HCT116 (cell line): ENCODE results near the gene B4GALNT3. TPM values are rescaled to one million over a fixed set of nuclear protein-coding genes. Genes with fewer than 3 reads are reported as not detected.

Source experiments
- ATAC-seq: fragments of 200-7000 bp; cut with Tn5 transposase; 2 replicates; pipeline ENCODE4 v1.9.1; 2020; ENCODE audit warnings: mild to moderate bottlenecking, moderate library complexity
- BruUV-seq: library from RNA; stranded (reverse); fragments of 400-500 nt; replicated peaks from 2 replicates; lab custom pipeline; 2021; lab: Mats Ljungman, UMichigan
- CTCF ChIA-PET: fragments of 300-600 bp; sonication (Branson Sonifier 250); formaldehyde crosslinking; loops from one replicate; lab custom pipeline; 2021; ENCODE audit warnings: antibody characterized with exemption; lab: Charles Lee
- POLR2A ChIA-PET: fragments of 300-600, 350-600 bp; sonication (Branson Sonifier 250); formaldehyde crosslinking; loops from one replicate; lab custom pipeline; 2021; ENCODE audit warnings: antibody characterized with exemption; lab: Charles Lee
- RAD21 ChIA-PET, 2 experiments: fragments of 300-600 bp; sonication (Branson Sonifier 250); formaldehyde crosslinking; loops; one replicate each; lab custom pipeline; 2023; ENCODE audit warnings: low total read pairs in 2 of 2; ENCODE audit not compliant: uncharacterized antibody in 2 of 2, unreplicated experiment in 2 of 2, low non-redundant PET in 1 of 2; lab: Charles Lee
- DNase-seq: peaks from one replicate; pipeline ENCODE4 v3.0.0-alpha.2; 2010; ENCODE audit warnings: low read depth, low spot score
- H2AFZ ChIP-seq: fragments of 200-600 bp; shearing (Covaris generic), sonication (generic); 2 replicates; pipeline ENCODE4 v1.6.1; 2017; ENCODE audit warnings: low read depth, mixed run types, mixed read lengths, antibody characterized with exemption, low read length; ENCODE audit not compliant: poor library complexity, severe bottlenecking
- H3K27ac ChIP-seq: 2 replicates; pipeline ENCODE4 v1.5.1; 2012; ENCODE audit warnings: low read depth, low read length
- H3K27me3 ChIP-seq: fragments of 200-600 bp; sonication (generic); 2 replicates; pipeline ENCODE4 v1.6.1; 2016; ENCODE audit warnings: mixed run types, low read length, mixed read lengths; ENCODE audit not compliant: insufficient read depth
- H3K36me3 ChIP-seq, 2 experiments: fragments of 200-500 bp in 1 of 2; fragments of 200-600 bp in 1 of 2; sonication (Bioruptor generic) in 1 of 2; sonication (generic) in 1 of 2; 2 replicates each; pipeline versions ENCODE4 v1.5.1 to v1.6.1; 2014 to 2016; ENCODE audit warnings: low read length in 2 of 2, inconsistent platforms in 1 of 2, mixed read lengths in 1 of 2, mixed run types in 1 of 2; ENCODE audit not compliant: insufficient read depth in 2 of 2, control insufficient read depth in 1 of 2
- H3K4me1 ChIP-seq, 2 experiments: fragments of 200-600 bp in 1 of 2; sonication (generic) in 1 of 2; 2 replicates each; pipeline versions ENCODE4 v1.5.1 to v1.6.1; 2012 to 2017; ENCODE audit warnings: low read length in 2 of 2, inconsistent platforms in 1 of 2, mild to moderate bottlenecking in 1 of 2, mixed read lengths in 1 of 2, mixed run types in 1 of 2, moderate library complexity in 1 of 2; ENCODE audit not compliant: insufficient read depth in 2 of 2, control insufficient read depth in 1 of 2
- H3K4me2 ChIP-seq: fragments of 200-600 bp; sonication (generic); 2 replicates; pipeline ENCODE4 v1.6.1; 2017; ENCODE audit warnings: mixed run types, low read length, mixed read lengths
- H3K4me3 ChIP-seq, 2 experiments: fragments of 200-600 bp in 1 of 2; sonication (generic) in 1 of 2; replicated peaks in 1 of 2; 2 replicates each; pipeline ENCODE4 v1.5.1; 2011 to 2016; ENCODE audit warnings: low read length in 2 of 2, control low read depth in 1 of 2, low read depth in 1 of 2, mild to moderate bottlenecking in 1 of 2, mixed read lengths in 1 of 2, mixed run types in 1 of 2
- H3K79me2 ChIP-seq: fragments of 200-600 bp; sonication (generic); 2 replicates; pipeline ENCODE4 v1.6.1; 2017; ENCODE audit warnings: mild to moderate bottlenecking, mixed run types, low read length, moderate library complexity, mixed read lengths; ENCODE audit not compliant: insufficient read depth
- H3K9ac ChIP-seq: fragments of 200-600 bp; sonication (generic); 2 replicates; pipeline ENCODE4 v1.6.1; 2016; ENCODE audit warnings: low read length, mixed read lengths
- H3K9me2 ChIP-seq: fragments of 200-600 bp; sonication (generic), shearing (Covaris generic); 2 replicates; pipeline ENCODE4 v1.6.1; 2017; ENCODE audit warnings: mixed run types, mild to moderate bottlenecking, moderate library complexity; ENCODE audit not compliant: insufficient read depth
- H3K9me3 ChIP-seq, 2 experiments: fragments of 200-500 bp in 1 of 2; fragments of 200-600 bp in 1 of 2; sonication (Bioruptor generic) in 1 of 2; sonication (generic) in 1 of 2; 2 replicates each; pipeline ENCODE4 v1.6.1; 2014 to 2017; ENCODE audit warnings: low read length in 2 of 2, mixed read lengths in 2 of 2, inconsistent platforms in 1 of 2, low read depth in 1 of 2, mild to moderate bottlenecking in 1 of 2, mixed run types in 1 of 2, moderate library complexity in 1 of 2; ENCODE audit not compliant: control insufficient read depth in 1 of 2, insufficient read depth in 1 of 2
- H4K20me1 ChIP-seq: fragments of 200-600 bp; sonication (generic), shearing (Covaris generic); 2 replicates; pipeline ENCODE4 v1.6.1; 2017; ENCODE audit warnings: mixed run types, mild to moderate bottlenecking, moderate library complexity; ENCODE audit not compliant: insufficient read depth
- ATF3 ChIP-seq: IDR thresholded peaks from 2 replicates; pipeline ENCODE4 v1.6.1; 2012
- CBX3 ChIP-seq: IDR thresholded peaks from 2 replicates; pipeline ENCODE4 v1.6.1; 2012; ENCODE audit warnings: low read depth
- CTCF ChIP-seq, 3 experiments: fragments of 200-600 bp in 1 of 3; sonication (generic) in 1 of 3; IDR thresholded peaks in 2 of 3; conservative IDR thresholded peaks in 1 of 3; 2 replicates each; pipeline ENCODE4 v1.5.1; 2012 to 2017; ENCODE audit warnings: low read depth in 2 of 3, low read length in 2 of 3, antibody characterized with exemption in 1 of 3, borderline replicate concordance in 1 of 3, control low read depth in 1 of 3, mild to moderate bottlenecking in 1 of 3, mixed read lengths in 1 of 3, mixed run types in 1 of 3, moderate library complexity in 1 of 3; ENCODE audit not compliant: insufficient read depth in 1 of 3
- EGR1 ChIP-seq: IDR thresholded peaks from 2 replicates; pipeline ENCODE4 v1.6.1; 2012; ENCODE audit warnings: low read depth
- ELF1 ChIP-seq: IDR thresholded peaks from 2 replicates; pipeline ENCODE4 v1.6.1; 2012; ENCODE audit warnings: low read depth, borderline replicate concordance
- EZH2phosphoT487 ChIP-seq: fragments of 200-600 bp; IDR thresholded peaks from 2 replicates; pipeline ENCODE4 v1.6.1; 2018; ENCODE audit warnings: antibody characterized with exemption, borderline replicate concordance
- JUND ChIP-seq: IDR thresholded peaks from 2 replicates; pipeline ENCODE4 v1.6.1; 2012
- POLR2AphosphoS5 ChIP-seq: IDR thresholded peaks from 2 replicates; pipeline ENCODE4 v1.6.1; 2011; ENCODE audit warnings: mild to moderate bottlenecking, low read depth, low read length, moderate library complexity
- RAD21 ChIP-seq: IDR thresholded peaks from 2 replicates; pipeline ENCODE4 v1.6.1; 2012; ENCODE audit warnings: low read depth, mild to moderate bottlenecking
- SIN3A ChIP-seq: IDR thresholded peaks from 2 replicates; pipeline ENCODE4 v1.6.1; 2012; ENCODE audit warnings: low read depth
- SP1 ChIP-seq: IDR thresholded peaks from 2 replicates; pipeline ENCODE4 v1.6.1; 2012; ENCODE audit warnings: low read depth
- SRF ChIP-seq: IDR thresholded peaks from 2 replicates; pipeline ENCODE4 v1.6.1; 2012; ENCODE audit warnings: low read depth
- YY1 ChIP-seq: IDR thresholded peaks from 2 replicates; pipeline ENCODE4 v1.6.1; 2011; ENCODE audit warnings: low read length, low read depth, moderate library complexity, mild to moderate bottlenecking; ENCODE audit not compliant: insufficient replicate concordance; ENCODE audit errors: extremely low read depth
- ZFX ChIP-seq: fragments of 450-650 bp; IDR thresholded peaks from 2 replicates; pipeline ENCODE4 v1.6.1; 2017
- ZNF274 ChIP-seq: fragments of 200-500 bp; sonication (Bioruptor generic); IDR thresholded peaks from 2 replicates; pipeline ENCODE4 v1.6.1; 2014; ENCODE audit warnings: mild to moderate bottlenecking, low read depth, low read length, inconsistent platforms
- intact Hi-C: fragments of 100-400 bp; cut with micrococcal nuclease; formaldehyde crosslinking; loops from 2 replicates; pipeline ENCODE4 v1.10.0; 2022
- total RNA-seq: library from RNA; stranded (reverse); gene quantifications from one replicate; pipeline ENCODE4 v1.2.1, GENCODE V29; 2021; ENCODE audit not compliant: unreplicated experiment

B4GALNT3 gene
- total RNA-seq, 1 experiment from 2014 or later: 18.2 TPM

GRCh38 chr12:536751-537245, 77.1 kb downstream of the B4GALNT3 start:
- DNase-seq (no peak), ATAC-seq (no peak)
- ChIA-PET POLR2A (no interaction called here), CTCF (no interaction called here), RAD21 (no interaction called here)
- no peak overlapping the region for H3K27ac ChIP-seq
- no peaks in the 10 kb centered on the region for H4K20me1 ChIP-seq
- no peaks in the 10 kb centered on the region for H3K79me2 ChIP-seq
- H2AFZ ChIP-seq: no peak overlapping the region
- H3K4me3 ChIP-seq: no peak overlapping the region
- BruUV-seq: no TSS peak
- H3K9ac ChIP-seq: no peak overlapping the region
- H3K4me2 ChIP-seq: no peak overlapping the region
- H3K4me1 ChIP-seq: peaks cover 19 to 23% of the 10 kb centered on the region in 2 experiments
- no peaks in the 10 kb centered on the region for H3K27me3 ChIP-seq
- peaks cover 0 to 4% of the 10 kb centered on the region in 2 experiments; a peak in 2 of 4 replicates for H3K9me3 ChIP-seq
- H3K9me2 ChIP-seq: no peaks in the 10 kb centered on the region
- H3K36me3 ChIP-seq: no peaks in the 10 kb centered on the region
- TF ChIP-seq SRF: no peak
- TF ChIP-seq SP1: no peak
- no peak for TF ChIP-seq CTCF (IDR thresholded peaks at IDR 0.05 in 2 of 3, conservative IDR thresholded peaks at IDR 0.05 in 1 of 3; ENCODE audit: borderline replicate concordance in 1 of 3, insufficient read depth in 1 of 3, low read depth in 2 of 3, low read length in 2 of 3)
- TF ChIP-seq POLR2AphosphoS5: no peak
- no peak for TF ChIP-seq ELF1
- no peak for TF ChIP-seq RAD21
- TF ChIP-seq EGR1: no peak
- no peak for TF ChIP-seq ZFX
- intact Hi-C loops: no loop called here

GRCh38 chr12:537772-538171, 78.0 kb downstream of the B4GALNT3 start:
- H3K9me2 ChIP-seq: no peaks in the 10 kb centered on the region
- BruUV-seq: no TSS peak
- no peaks in the 10 kb centered on the region; a peak in 2 of 4 replicates for H3K9me3 ChIP-seq
- peak; percentile 29 for DNase-seq
- intact Hi-C loops: no loop called here
- H3K9ac ChIP-seq: no peak overlapping the region
- ChIA-PET POLR2A (no interaction called here), RAD21 (no interaction called here), CTCF (interaction anchor here (0.6 to 2.0 kb wide), 2 partner anchors 9 to 95 kb away, joined by 3 to 9 read pairs; no protein-coding TSS in a partner anchor)
- no peaks in the 10 kb centered on the region for H4K20me1 ChIP-seq
- H3K4me3 ChIP-seq: no peak overlapping the region
- no peaks in the 10 kb centered on the region for H3K27me3 ChIP-seq
- H3K27ac ChIP-seq: no peak overlapping the region
- H3K4me2 ChIP-seq: peak overlapping the region; percentile 22; the same call in 1 of the 2 replicates
- H2AFZ ChIP-seq: no peak overlapping the region
- H3K4me1 ChIP-seq: peaks cover 19 to 23% of the 10 kb centered on the region in 2 experiments
- TF ChIP-seq YY1 (no peak), JUND (no peak), SIN3A (no peak), ELF1 (no peak), ATF3 (no peak), RAD21 (no peak), EZH2phosphoT487 (no peak), CBX3 (no peak), SRF (no peak; the same call in 1 of the 2 replicates), ZNF274 (no peak)
- H3K79me2 ChIP-seq: no peaks in the 10 kb centered on the region
- H3K36me3 ChIP-seq: no peaks in the 10 kb centered on the region
- peak; percentile 50 for ATAC-seq
